Measurements from ENCODE around the gene SLC50A1. TPM values are rescaled to one million over a fixed set of nuclear protein-coding genes. Genes with fewer than 3 reads are reported as not detected.

SLC50A1 gene
- total RNA-seq, 2 experiments from 2014 or later: 39.8 to 41.2 TPM

DNA sequence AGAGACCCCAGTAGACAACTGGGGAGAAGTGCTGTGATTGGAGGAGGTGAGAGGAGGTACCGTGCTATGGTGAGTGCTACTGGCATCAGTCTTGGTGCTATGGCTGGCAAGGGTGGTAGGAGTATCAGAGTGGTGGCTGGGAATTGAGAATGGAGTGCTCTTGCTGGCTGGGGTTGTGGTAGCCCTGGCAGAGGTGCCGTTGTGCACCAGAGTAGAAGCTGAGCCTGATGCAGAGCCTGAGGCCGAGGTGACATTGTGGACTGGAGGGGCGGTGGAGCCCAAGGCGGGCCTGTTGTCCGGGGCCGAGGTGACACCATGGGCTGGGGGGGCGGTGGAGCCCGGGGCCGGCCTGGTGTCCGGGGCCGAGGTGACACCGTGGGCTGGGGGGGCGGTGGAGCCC is 52.6 kb downstream of the SLC50A1 start:
- H3K4me3 Mint-ChIP-seq: no peak overlapping the region
- no peaks in the 10 kb centered on the region for H3K27me3 Mint-ChIP-seq
- peak overlapping the region; percentile 73 for H3K27ac Mint-ChIP-seq
- H3K36me3 Mint-ChIP-seq: peaks cover 2% of the 10 kb centered on the region
- peaks cover 21% of the 10 kb centered on the region for H3K4me1 Mint-ChIP-seq
- CTCF ChIA-PET: interaction anchor here (0.8 to 1.2 kb wide), 2 partner anchors 12 to 16 kb away, joined by 3 to 4 read pairs; partner anchors contain the start of gene KRTCAP2
- DNase-seq: no peak
- no peak for ATAC-seq
- H3K9me3 Mint-ChIP-seq (ENCODE audit: low read depth): no peaks in the 10 kb centered on the region

Other genes starting within 250 kb of the SLC50A1 start
- gene PMVK, start 199.1 kb upstream of the SLC50A1 start, total RNA-seq: 10 to 100 TPM; 43.6 to 46.8 TPM
- 10 to 100 TPM; 52.6 to 61.5 TPM for gene PBXIP1, start 179.8 kb upstream of the SLC50A1 start, total RNA-seq
- gene PYGO2, start 174.1 kb upstream of the SLC50A1 start, total RNA-seq: 10 to 100 TPM; 44.0 to 47.9 TPM
- 10 to 100 TPM; 48.0 to 57.4 TPM for gene SHC1, start 165.1 kb upstream of the SLC50A1 start, total RNA-seq
- gene CKS1B, start 161.2 kb upstream of the SLC50A1 start, total RNA-seq: 100 to 1,000 TPM; 149 to 155 TPM
- gene FLAD1, start 152.5 kb upstream of the SLC50A1 start, total RNA-seq: 10 to 100 TPM; 48.2 to 63.7 TPM
- 1 to 10 TPM in 1 of 2 experiments, under 1 TPM in 1; 0.91 to 1.2 TPM for gene LENEP, start 142.3 kb upstream of the SLC50A1 start, total RNA-seq
- gene ZBTB7B, start 133.1 kb upstream of the SLC50A1 start, total RNA-seq: 10 to 100 TPM; 58.1 to 74.8 TPM
- under 1 TPM; 0.09 to 0.29 TPM for gene DCST2, start 102.1 kb upstream of the SLC50A1 start, total RNA-seq
- not detected for gene DCST1, start 102.0 kb upstream of the SLC50A1 start, total RNA-seq
- 10 to 100 TPM; 41.7 to 47.5 TPM for gene ADAM15, start 84.5 kb upstream of the SLC50A1 start, total RNA-seq
- gene EFNA4, start 72.1 kb upstream of the SLC50A1 start, total RNA-seq: 1 to 10 TPM; 3.8 to 5.3 TPM
- gene EFNA3, start 57.0 kb upstream of the SLC50A1 start, total RNA-seq: 1 to 10 TPM; 1.9 to 2.8 TPM
- not detected for gene EFNA1, start 8.0 kb upstream of the SLC50A1 start, total RNA-seq
- gene DPM3, start 4.7 kb downstream of the SLC50A1 start, total RNA-seq: 10 to 100 TPM; 54.2 to 57.0 TPM
- 100 to 1,000 TPM; 166 to 177 TPM for gene KRTCAP2, start 37.5 kb downstream of the SLC50A1 start, total RNA-seq
- 10 to 100 TPM; 11.2 to 16.1 TPM for gene TRIM46, start 38.0 kb downstream of the SLC50A1 start, total RNA-seq
- gene THBS3, start 72.0 kb downstream of the SLC50A1 start, total RNA-seq: 10 to 100 TPM; 14.3 to 23.5 TPM
- 10 to 100 TPM; 39.0 to 48.6 TPM for gene MTX1, start 72.8 kb downstream of the SLC50A1 start, total RNA-seq
- gene ENTREP3, start 119.6 kb downstream of the SLC50A1 start, total RNA-seq: 10 to 100 TPM; 30.7 to 32.3 TPM
- 100 to 1,000 TPM in 1 of 2 experiments, 10 to 100 TPM in 1; 82.0 to 108 TPM for gene SCAMP3, start 126.5 kb downstream of the SLC50A1 start, total RNA-seq
- gene CLK2, start 137.7 kb downstream of the SLC50A1 start, total RNA-seq: 100 to 1,000 TPM in 1 of 2 experiments, 10 to 100 TPM in 1; 94.8 to 108 TPM
- 1 to 10 TPM; 5.4 to 6.1 TPM for gene HCN3, start 141.6 kb downstream of the SLC50A1 start, total RNA-seq
- not detected for gene PKLR, start 165.6 kb downstream of the SLC50A1 start, total RNA-seq
- 100 to 1,000 TPM; 329 to 406 TPM for gene FDPS, start 173.0 kb downstream of the SLC50A1 start, total RNA-seq
- gene RUSC1, start 185.0 kb downstream of the SLC50A1 start, total RNA-seq: 10 to 100 TPM; 29.1 to 33.2 TPM